Loucy (cell line): ENCODE data around the gene DCD.

Experiments used
- EZH2phosphoT487 ChIP-seq: fragments of 200-600 bp; IDR thresholded peaks from 2 replicates; pipeline ENCODE4 v1.6.1; 2018; ENCODE audit warnings: antibody characterized with exemption, mild to moderate bottlenecking, moderate library complexity, borderline replicate concordance
- TF ChIP-seq, protein P1 (sequence below): fragments of 200-600 bp; sonication (generic); conservative IDR thresholded peaks from 2 replicates; pipeline ENCODE4 v1.5.1; 2014; ENCODE audit warnings: mild to moderate bottlenecking, antibody characterized with exemption, low read length

DNA sequence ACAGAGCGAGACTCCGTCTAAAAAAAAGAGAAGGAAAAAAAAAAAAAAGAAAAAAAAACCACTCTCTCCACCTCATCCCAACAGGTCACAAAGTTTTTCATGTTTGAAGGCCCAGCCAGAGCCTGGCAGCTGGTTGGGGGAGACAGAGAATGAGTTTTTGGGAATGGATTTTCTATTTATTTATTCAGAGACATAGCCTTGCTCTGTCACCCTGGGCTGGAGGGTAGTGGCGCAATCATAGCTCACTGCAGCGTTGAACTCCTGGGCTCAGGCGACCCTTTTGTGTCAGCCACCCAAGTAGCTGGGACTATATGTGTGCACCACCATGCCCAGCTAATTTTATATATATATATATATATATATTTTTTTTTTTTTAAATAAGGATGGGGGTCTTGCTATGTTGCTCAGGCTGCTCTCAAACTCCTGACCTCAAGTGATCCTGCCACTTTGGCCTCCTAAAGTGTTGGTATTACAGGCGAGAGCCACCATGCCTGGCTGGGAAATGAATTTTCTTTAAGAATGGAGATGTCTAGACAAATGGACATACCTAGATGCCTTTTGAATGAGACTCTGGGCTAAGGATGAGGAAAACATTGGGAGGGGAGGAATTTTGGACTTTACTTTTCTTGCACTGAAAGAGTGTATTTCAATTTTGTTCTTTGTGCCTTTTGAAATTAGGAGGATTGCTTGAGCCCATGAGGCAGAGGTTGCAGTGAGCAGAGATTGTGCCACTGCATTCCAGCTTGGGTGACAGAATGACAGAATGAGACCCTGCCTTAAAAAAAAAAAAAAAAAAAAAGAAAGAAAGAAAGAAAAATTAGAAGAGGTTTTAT, 42.8 kb downstream of the DCD start:
- TF ChIP-seq, protein P1, sequence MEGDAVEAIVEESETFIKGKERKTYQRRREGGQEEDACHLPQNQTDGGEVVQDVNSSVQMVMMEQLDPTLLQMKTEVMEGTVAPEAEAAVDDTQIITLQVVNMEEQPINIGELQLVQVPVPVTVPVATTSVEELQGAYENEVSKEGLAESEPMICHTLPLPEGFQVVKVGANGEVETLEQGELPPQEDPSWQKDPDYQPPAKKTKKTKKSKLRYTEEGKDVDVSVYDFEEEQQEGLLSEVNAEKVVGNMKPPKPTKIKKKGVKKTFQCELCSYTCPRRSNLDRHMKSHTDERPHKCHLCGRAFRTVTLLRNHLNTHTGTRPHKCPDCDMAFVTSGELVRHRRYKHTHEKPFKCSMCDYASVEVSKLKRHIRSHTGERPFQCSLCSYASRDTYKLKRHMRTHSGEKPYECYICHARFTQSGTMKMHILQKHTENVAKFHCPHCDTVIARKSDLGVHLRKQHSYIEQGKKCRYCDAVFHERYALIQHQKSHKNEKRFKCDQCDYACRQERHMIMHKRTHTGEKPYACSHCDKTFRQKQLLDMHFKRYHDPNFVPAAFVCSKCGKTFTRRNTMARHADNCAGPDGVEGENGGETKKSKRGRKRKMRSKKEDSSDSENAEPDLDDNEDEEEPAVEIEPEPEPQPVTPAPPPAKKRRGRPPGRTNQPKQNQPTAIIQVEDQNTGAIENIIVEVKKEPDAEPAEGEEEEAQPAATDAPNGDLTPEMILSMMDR = no peak
- no peak for TF ChIP-seq EZH2phosphoT487
